ENCODE results near the gene CENPP.

- no peak for TF ChIP-seq CTCF (IDR thresholded peaks at IDR 0.05)
- TF ChIP-seq POLR2A (IDR thresholded peaks at IDR 0.05) = no peak
Measured at GRCh38 chr9:92527832-92528521, 202.2 kb downstream of the CENPP start.
